ENCODE data around the gene GASK1A.

DNA sequence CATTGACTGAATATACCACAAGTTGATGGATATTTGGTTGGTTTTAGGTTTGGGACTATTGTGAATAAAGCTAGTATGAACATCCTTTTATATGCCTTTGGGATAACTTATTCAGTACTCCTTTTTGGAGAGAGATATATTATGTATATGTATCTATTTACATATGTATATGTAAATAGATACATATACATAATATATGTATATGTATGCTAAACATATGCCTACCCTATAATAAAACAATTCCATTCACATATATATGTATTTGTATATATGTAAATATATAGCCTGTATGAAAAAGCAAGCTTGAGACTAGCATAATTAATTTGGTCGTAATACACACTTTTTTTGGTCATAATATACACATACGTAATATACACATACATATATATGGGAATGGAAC is 15.8 kb upstream of the GASK1A start:
- TF ChIP-seq OSR1 (CRISPR knock-in tag; IDR thresholded peaks at IDR 0.05) (no peak), ZNF8 (CRISPR knock-in tag; IDR thresholded peaks at IDR 0.05) (no peak), ARNTL (CRISPR knock-in tag; IDR thresholded peaks at IDR 0.05; ENCODE audit: borderline replicate concordance, low read depth) (no peak), PPARA (CRISPR knock-in tag; IDR thresholded peaks at IDR 0.05; ENCODE audit: borderline replicate concordance) (no peak), CSRNP3 (CRISPR knock-in tag; IDR thresholded peaks at IDR 0.05) (no peak), ZNF70 (CRISPR knock-in tag; IDR thresholded peaks at IDR 0.05) (no peak), SNAI2 (CRISPR knock-in tag; IDR thresholded peaks at IDR 0.05) (no peak), ISL1 (CRISPR knock-in tag; IDR thresholded peaks at IDR 0.05) (no peak), ZFP30 (CRISPR knock-in tag; IDR thresholded peaks at IDR 0.05) (no peak), GLIS3 (CRISPR knock-in tag; IDR thresholded peaks at IDR 0.05) (no peak), ZNF565 (CRISPR knock-in tag; conservative IDR thresholded peaks at IDR 0.05; ENCODE audit: low read depth) (no peak)
- TF ChIP-seq, protein P1, sequence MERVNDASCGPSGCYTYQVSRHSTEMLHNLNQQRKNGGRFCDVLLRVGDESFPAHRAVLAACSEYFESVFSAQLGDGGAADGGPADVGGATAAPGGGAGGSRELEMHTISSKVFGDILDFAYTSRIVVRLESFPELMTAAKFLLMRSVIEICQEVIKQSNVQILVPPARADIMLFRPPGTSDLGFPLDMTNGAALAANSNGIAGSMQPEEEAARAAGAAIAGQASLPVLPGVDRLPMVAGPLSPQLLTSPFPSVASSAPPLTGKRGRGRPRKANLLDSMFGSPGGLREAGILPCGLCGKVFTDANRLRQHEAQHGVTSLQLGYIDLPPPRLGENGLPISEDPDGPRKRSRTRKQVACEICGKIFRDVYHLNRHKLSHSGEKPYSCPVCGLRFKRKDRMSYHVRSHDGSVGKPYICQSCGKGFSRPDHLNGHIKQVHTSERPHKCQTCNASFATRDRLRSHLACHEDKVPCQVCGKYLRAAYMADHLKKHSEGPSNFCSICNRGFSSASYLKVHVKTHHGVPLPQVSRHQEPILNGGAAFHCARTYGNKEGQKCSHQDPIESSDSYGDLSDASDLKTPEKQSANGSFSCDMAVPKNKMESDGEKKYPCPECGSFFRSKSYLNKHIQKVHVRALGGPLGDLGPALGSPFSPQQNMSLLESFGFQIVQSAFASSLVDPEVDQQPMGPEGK (CRISPR knock-in tag; IDR thresholded peaks at IDR 0.05; ENCODE audit: borderline replicate concordance): no peak
- TF ChIP-seq, protein P2, sequence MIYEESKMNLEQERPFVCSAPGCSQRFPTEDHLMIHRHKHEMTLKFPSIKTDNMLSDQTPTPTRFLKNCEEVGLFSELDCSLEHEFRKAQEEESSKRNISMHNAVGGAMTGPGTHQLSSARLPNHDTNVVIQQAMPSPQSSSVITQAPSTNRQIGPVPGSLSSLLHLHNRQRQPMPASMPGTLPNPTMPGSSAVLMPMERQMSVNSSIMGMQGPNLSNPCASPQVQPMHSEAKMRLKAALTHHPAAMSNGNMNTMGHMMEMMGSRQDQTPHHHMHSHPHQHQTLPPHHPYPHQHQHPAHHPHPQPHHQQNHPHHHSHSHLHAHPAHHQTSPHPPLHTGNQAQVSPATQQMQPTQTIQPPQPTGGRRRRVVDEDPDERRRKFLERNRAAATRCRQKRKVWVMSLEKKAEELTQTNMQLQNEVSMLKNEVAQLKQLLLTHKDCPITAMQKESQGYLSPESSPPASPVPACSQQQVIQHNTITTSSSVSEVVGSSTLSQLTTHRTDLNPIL (CRISPR knock-in tag; IDR thresholded peaks at IDR 0.05; ENCODE audit: low read depth): no peak

All from SK-N-SH treated with all-trans-retinoic acid at 6 μM for 48 hours (cell line).